MG63 (cell line): ENCODE measurements around the gene TEKT5. TPM values are rescaled to one million over a fixed set of nuclear protein-coding genes. Genes with fewer than 3 reads are reported as not detected.
A peak's percentile ranks its signal among the peaks of the same experiment; 100 is the strongest.

ENCODE experiments used
- DNase-seq: peaks from one replicate; pipeline ENCODE4 v3.0.0-alpha.2; 2020
- H3K27me3 ChIP-seq: fragments of 250-450 bp; sonication (Bioruptor Pico); 2 replicates; pipeline ENCODE4 v1.5.1; 2020; ENCODE audit warnings: mild to moderate bottlenecking, moderate library complexity
- H3K36me3 ChIP-seq: fragments of 250-450 bp; sonication (Bioruptor Pico); 2 replicates; pipeline ENCODE4 v1.5.1; 2020; ENCODE audit warnings: mild to moderate bottlenecking, moderate library complexity
- H3K4me3 ChIP-seq: fragments of 250-450 bp; sonication (Bioruptor Pico); 2 replicates; pipeline ENCODE4 v1.5.1; 2020; ENCODE audit warnings: mild to moderate bottlenecking, moderate library complexity
- H3K9me3 ChIP-seq: fragments of 250-450 bp; sonication (Bioruptor Pico); 2 replicates; pipeline ENCODE4 v1.5.1; 2020; ENCODE audit warnings: mild to moderate bottlenecking, moderate library complexity
- total RNA-seq: library from RNA; depleted of rRNA; stranded (reverse); fragments of >200 nt; shearing (Covaris generic); gene quantifications from 2 replicates; pipeline ENCODE4 v1.2.3, GENCODE V29; 2014; ENCODE audit warnings: low replicate concordance

TEKT5 gene
- total RNA-seq, 1 experiment from 2014 or later = not detected

- Histone ChIP-seq H3K4me3 (no peak overlapping the region), H3K36me3 (no peaks in the 10 kb centered on the region), H3K27me3 (no peaks in the 10 kb centered on the region), H3K9me3 (no peaks in the 10 kb centered on the region)
- DNase-seq = no peak
Measured at GRCh38 chr16:10612649-10613179, 82.0 kb downstream of the TEKT5 start.

- Histone ChIP-seq H3K4me3 (no peak overlapping the region), H3K9me3 (no peaks in the 10 kb centered on the region), H3K27me3 (no peaks in the 10 kb centered on the region), H3K36me3 (no peaks in the 10 kb centered on the region)
- DNase-seq = no peak
Measured at GRCh38 chr16:10611825-10612342, 82.8 kb downstream of the TEKT5 start.

- no peaks in the 10 kb centered on the region for H3K9me3 ChIP-seq
- no peak overlapping the region for H3K4me3 ChIP-seq
- H3K36me3 ChIP-seq = no peaks in the 10 kb centered on the region
- no peak for DNase-seq
- no peaks in the 10 kb centered on the region for H3K27me3 ChIP-seq
Measured at GRCh38 chr16:10610499-10611184, 84.1 kb downstream of the TEKT5 start.

GRCh38 chr16:10609402-10609774, 85.3 kb downstream of the TEKT5 start:
- no peaks in the 10 kb centered on the region for H3K36me3 ChIP-seq
- H3K4me3 ChIP-seq = no peak overlapping the region
- no peaks in the 10 kb centered on the region for H3K9me3 ChIP-seq
- peak; percentile 60 for DNase-seq
- no peaks in the 10 kb centered on the region for H3K27me3 ChIP-seq

GRCh38 chr16:10608687-10609401, 85.9 kb downstream of the TEKT5 start:
- no peaks in the 10 kb centered on the region for H3K36me3 ChIP-seq
- H3K4me3 ChIP-seq = no peak overlapping the region
- DNase-seq = peak; percentile 55
- no peaks in the 10 kb centered on the region for H3K9me3 ChIP-seq
- H3K27me3 ChIP-seq = no peaks in the 10 kb centered on the region

GRCh38 chr16:10607157-10607556, 87.6 kb downstream of the TEKT5 start:
- H3K9me3 ChIP-seq = no peaks in the 10 kb centered on the region
- no peak overlapping the region for H3K4me3 ChIP-seq
- H3K36me3 ChIP-seq = no peaks in the 10 kb centered on the region
- H3K27me3 ChIP-seq = no peaks in the 10 kb centered on the region
- no peak for DNase-seq

GRCh38 chr16:10606607-10607006, 88.1 kb downstream of the TEKT5 start:
- Histone ChIP-seq H3K36me3 (no peaks in the 10 kb centered on the region), H3K4me3 (no peak overlapping the region), H3K27me3 (no peaks in the 10 kb centered on the region), H3K9me3 (no peaks in the 10 kb centered on the region)
- DNase-seq = no peak

- no peaks in the 10 kb centered on the region for H3K9me3 ChIP-seq
- no peak for DNase-seq
- H3K27me3 ChIP-seq = no peaks in the 10 kb centered on the region
- no peaks in the 10 kb centered on the region for H3K36me3 ChIP-seq
- H3K4me3 ChIP-seq = no peak overlapping the region
Measured at GRCh38 chr16:10605636-10606035, 89.1 kb downstream of the TEKT5 start.

- no peak for DNase-seq
- H3K36me3 ChIP-seq = no peaks in the 10 kb centered on the region
- no peaks in the 10 kb centered on the region for H3K27me3 ChIP-seq
- H3K9me3 ChIP-seq = no peaks in the 10 kb centered on the region
- no peak overlapping the region for H3K4me3 ChIP-seq
Measured at GRCh38 chr16:10601444-10602408, 93.0 kb downstream of the TEKT5 start.

- H3K27me3 ChIP-seq = no peaks in the 10 kb centered on the region
- no peak overlapping the region for H3K4me3 ChIP-seq
- no peaks in the 10 kb centered on the region for H3K9me3 ChIP-seq
- no peaks in the 10 kb centered on the region for H3K36me3 ChIP-seq
- DNase-seq = no peak
Measured at GRCh38 chr16:10600782-10601443, 93.8 kb downstream of the TEKT5 start.

GRCh38 chr16:10599626-10600025, 95.1 kb downstream of the TEKT5 start:
- Histone ChIP-seq H3K9me3 (no peaks in the 10 kb centered on the region), H3K4me3 (no peak overlapping the region), H3K27me3 (no peaks in the 10 kb centered on the region), H3K36me3 (no peaks in the 10 kb centered on the region)
- no peak for DNase-seq

GRCh38 chr16:10598157-10598556, 96.6 kb downstream of the TEKT5 start:
- H3K27me3 ChIP-seq = no peaks in the 10 kb centered on the region
- H3K9me3 ChIP-seq = no peaks in the 10 kb centered on the region
- H3K36me3 ChIP-seq = no peaks in the 10 kb centered on the region
- DNase-seq = no peak
- H3K4me3 ChIP-seq = no peak overlapping the region

GRCh38 chr16:10597187-10597601, 97.5 kb downstream of the TEKT5 start:
- no peak overlapping the region for H3K4me3 ChIP-seq
- no peaks in the 10 kb centered on the region for H3K36me3 ChIP-seq
- H3K27me3 ChIP-seq = no peaks in the 10 kb centered on the region
- no peaks in the 10 kb centered on the region for H3K9me3 ChIP-seq
- no peak for DNase-seq

- Histone ChIP-seq H3K9me3 (no peaks in the 10 kb centered on the region), H3K36me3 (no peaks in the 10 kb centered on the region), H3K27me3 (peaks cover 4% of the 10 kb centered on the region; the same call in 1 of the 2 replicates), H3K4me3 (no peak overlapping the region)
- no peak for DNase-seq
Measured at GRCh38 chr16:10594312-10594950, 100.3 kb downstream of the TEKT5 start.

- no peaks in the 10 kb centered on the region for H3K36me3 ChIP-seq
- DNase-seq = no peak
- H3K9me3 ChIP-seq = no peaks in the 10 kb centered on the region
- H3K27me3 ChIP-seq = peaks cover 4% of the 10 kb centered on the region; the same call in 1 of the 2 replicates
- H3K4me3 ChIP-seq = no peak overlapping the region
Measured at GRCh38 chr16:10592611-10593010, 102.1 kb downstream of the TEKT5 start.

GRCh38 chr16:10590342-10590741, 104.4 kb downstream of the TEKT5 start:
- H3K36me3 ChIP-seq = no peaks in the 10 kb centered on the region
- no peaks in the 10 kb centered on the region for H3K9me3 ChIP-seq
- peaks cover 4% of the 10 kb centered on the region; the same call in 1 of the 2 replicates for H3K27me3 ChIP-seq
- DNase-seq = no peak
- no peak overlapping the region for H3K4me3 ChIP-seq
